GM18951 (cell line): ENCODE measurements around the gene LIMD2.

Experiments
- POLR2A ChIP-seq: IDR thresholded peaks from 4 replicates; pipeline ENCODE4 v1.6.1; 2011; ENCODE audit warnings: mild to moderate bottlenecking; ENCODE audit not compliant: insufficient read length, insufficient read depth; ENCODE audit errors: extremely low read depth
- in situ Hi-C: fragments of 300-500 bp; cut with MboI; formaldehyde crosslinking; loops from one replicate; pipeline ENCODE4 v1.12.0; 2022; ENCODE audit warnings: low sequenced_read_pairs, mixed read lengths, inconsistent platforms; ENCODE audit not compliant: unreplicated experiment

The LIMD2 gene

GRCh38 chr17:63649813-63650212 lies 50.1 kb downstream of the LIMD2 start:
- in situ Hi-C loops, result no loop called here
- no peak for TF ChIP-seq POLR2A

- in situ Hi-C loops, result no loop called here
Measured at GRCh38 chr17:63647936-63648335, 52.0 kb downstream of the LIMD2 start.

GRCh38 chr17:63647065-63647725 lies 52.7 kb downstream of the LIMD2 start:
- in situ Hi-C loops, result no loop called here
- no peak for TF ChIP-seq POLR2A

More at GRCh38 chr17:63647936-63648335, 52.0 kb downstream of the LIMD2 start:
- TF ChIP-seq POLR2A, result no peak

- TF ChIP-seq POLR2A, result no peak
- in situ Hi-C loops, result no loop called here
Measured at GRCh38 chr17:63646488-63646806, 53.5 kb downstream of the LIMD2 start.
